Hepatocyte (in vitro differentiated cells): Measurements from ENCODE around the gene SCYGR6.

ENCODE experiments used
- EZH2phosphoT487 ChIP-seq: fragments of 200-600 bp; sonication (generic); IDR thresholded peaks from one replicate; pipeline ENCODE4 v1.6.1; 2018; ENCODE audit warnings: antibody characterized with exemption, mild to moderate bottlenecking, low read depth, moderate library complexity; ENCODE audit not compliant: unreplicated experiment, severe bottlenecking
- TF ChIP-seq, protein P1 (sequence below): fragments of 200-600 bp; sonication (generic); IDR thresholded peaks from 2 replicates; pipeline ENCODE4 v1.5.1; 2016; ENCODE audit warnings: antibody characterized with exemption, mild to moderate bottlenecking; ENCODE audit not compliant: poor library complexity

DNA sequence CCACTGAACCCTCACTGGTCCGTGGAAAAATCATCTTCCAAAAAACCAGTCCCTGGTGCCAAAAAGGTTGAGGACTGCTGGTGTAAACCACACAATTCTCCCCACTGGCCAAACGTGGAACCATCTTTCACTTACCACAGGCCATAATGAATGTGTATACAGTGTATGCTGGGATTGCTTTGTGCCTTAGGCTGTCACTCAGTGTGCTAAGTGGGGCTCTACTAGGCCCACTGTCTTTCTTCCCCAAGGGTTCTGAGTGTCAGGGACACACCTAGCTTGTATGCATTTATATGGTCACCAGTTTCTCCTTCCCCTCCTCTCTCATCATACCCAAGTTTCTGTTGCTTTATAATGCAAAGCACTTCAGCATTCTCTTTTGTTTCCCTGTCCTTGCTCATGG is 48.4 kb upstream of the SCYGR6 start:
- TF ChIP-seq, protein P1, sequence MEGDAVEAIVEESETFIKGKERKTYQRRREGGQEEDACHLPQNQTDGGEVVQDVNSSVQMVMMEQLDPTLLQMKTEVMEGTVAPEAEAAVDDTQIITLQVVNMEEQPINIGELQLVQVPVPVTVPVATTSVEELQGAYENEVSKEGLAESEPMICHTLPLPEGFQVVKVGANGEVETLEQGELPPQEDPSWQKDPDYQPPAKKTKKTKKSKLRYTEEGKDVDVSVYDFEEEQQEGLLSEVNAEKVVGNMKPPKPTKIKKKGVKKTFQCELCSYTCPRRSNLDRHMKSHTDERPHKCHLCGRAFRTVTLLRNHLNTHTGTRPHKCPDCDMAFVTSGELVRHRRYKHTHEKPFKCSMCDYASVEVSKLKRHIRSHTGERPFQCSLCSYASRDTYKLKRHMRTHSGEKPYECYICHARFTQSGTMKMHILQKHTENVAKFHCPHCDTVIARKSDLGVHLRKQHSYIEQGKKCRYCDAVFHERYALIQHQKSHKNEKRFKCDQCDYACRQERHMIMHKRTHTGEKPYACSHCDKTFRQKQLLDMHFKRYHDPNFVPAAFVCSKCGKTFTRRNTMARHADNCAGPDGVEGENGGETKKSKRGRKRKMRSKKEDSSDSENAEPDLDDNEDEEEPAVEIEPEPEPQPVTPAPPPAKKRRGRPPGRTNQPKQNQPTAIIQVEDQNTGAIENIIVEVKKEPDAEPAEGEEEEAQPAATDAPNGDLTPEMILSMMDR = no peak
- no peak for TF ChIP-seq EZH2phosphoT487
